ENCODE data around the gene GALNT15.

GRCh38 chr3:16176391-16177030 is 2.0 kb downstream of the GALNT15 start:
- TF ChIP-seq POLR2A (IDR thresholded peaks at IDR 0.05; ENCODE audit: low read depth, low read length) (no peak), POLR2AphosphoS5 (IDR thresholded peaks at IDR 0.05; ENCODE audit: low read depth, low read length) (no peak), PAX5 (IDR thresholded peaks at IDR 0.05; ENCODE audit: insufficient read depth, low read length, severe bottlenecking) (no peak)
